ELR (cell line): Measurements from ENCODE around the gene LARP4B.

Source experiments
- DNase-seq: peaks from one replicate; pipeline ENCODE4 v3.0.0-alpha.2; 2015; ENCODE audit warnings: low read depth

LARP4B gene

GRCh38 chr10:807163-807957 lies 124.1 kb downstream of the LARP4B start:
- no peak for DNase-seq

- no peak for DNase-seq
Observed at GRCh38 chr10:806451-807162, 124.9 kb downstream of the LARP4B start.

- DNase-seq = no peak
Observed at GRCh38 chr10:805620-806305, 125.7 kb downstream of the LARP4B start.

GRCh38 chr10:804787-805619 lies 126.5 kb downstream of the LARP4B start:
- DNase-seq = no peak

GRCh38 chr10:804191-804781 lies 127.2 kb downstream of the LARP4B start:
- DNase-seq = no peak

- no peak for DNase-seq
Observed at GRCh38 chr10:803041-803741, 128.3 kb downstream of the LARP4B start.

- no peak for DNase-seq
Observed at GRCh38 chr10:802506-802905, 129.0 kb downstream of the LARP4B start.

- DNase-seq = no peak
Observed at GRCh38 chr10:797179-797578, 134.3 kb downstream of the LARP4B start.

GRCh38 chr10:796233-796632 lies 135.3 kb downstream of the LARP4B start:
- DNase-seq = no peak

- peak; percentile 59 for DNase-seq
Observed at GRCh38 chr10:794382-794956, 137.0 kb downstream of the LARP4B start.

GRCh38 chr10:792792-793100 lies 138.8 kb downstream of the LARP4B start:
- no peak for DNase-seq

- DNase-seq = no peak
Observed at GRCh38 chr10:792083-792791, 139.3 kb downstream of the LARP4B start.

- no peak for DNase-seq
Observed at GRCh38 chr10:791639-792038, 139.9 kb downstream of the LARP4B start.

GRCh38 chr10:790821-791551 lies 140.5 kb downstream of the LARP4B start:
- no peak for DNase-seq

- no peak for DNase-seq
Observed at GRCh38 chr10:789831-790701, 141.4 kb downstream of the LARP4B start.

- peak; percentile 55 for DNase-seq
Observed at GRCh38 chr10:788796-789748, 142.4 kb downstream of the LARP4B start.

GRCh38 chr10:787933-788651 lies 143.4 kb downstream of the LARP4B start:
- DNase-seq = peak; percentile 45
